ENCODE data around the gene SMIM10L2A.

- TF ChIP-seq CTCF (IDR thresholded peaks at IDR 0.05) = no peak
- TF ChIP-seq POLR2A (IDR thresholded peaks at IDR 0.05) = no peak
Measured at GRCh38 chrX:135449637-135450550, 28.1 kb downstream of the SMIM10L2A start.

All from prostate gland (tissue), 2 donors.